ENCODE measurements around the gene KRT74. TPM values are rescaled to one million over a fixed set of nuclear protein-coding genes. Genes with fewer than 3 reads are reported as not detected.

Gene KRT74
- total and polyA plus RNA-seq, 9 of the 15 experiments (the other 6 are each of a cell fraction or from before 2014, with no cell fraction given) = not detected

- Histone ChIP-seq H4K20me1 (replicated peaks; ENCODE audit: control insufficient read depth, insufficient read depth, low read length) (no peaks in the 10 kb centered on the region; the same call in 1 of the 2 replicates), H3K4me2 (ENCODE audit: insufficient read depth, low read length) (no peak overlapping the region), H3K4me3 (no peak overlapping the region), H3K4me1 (replicated peaks in 1 of 2; ENCODE audit: control insufficient read depth in 2 of 2, insufficient read depth in 2 of 2, low read length in 2 of 2) (no peaks in the 10 kb centered on the region), H3K9ac (ENCODE audit: insufficient read depth in 1 of 2, low read depth in 2 of 2, low read length in 2 of 2) (no peak overlapping the region), H3K9me3 (replicated peaks; ENCODE audit: control insufficient read depth, insufficient read depth, low read depth, low read length) (no peaks in the 10 kb centered on the region), H2AFZ (ENCODE audit: low read depth, low read length) (no peak overlapping the region), H3K9me1 (ENCODE audit: control insufficient read depth, insufficient read depth, low read length) (no peaks in the 10 kb centered on the region), H3K27me3 (ENCODE audit: control insufficient read depth in 2 of 2, insufficient read depth in 2 of 2, low read length in 2 of 2) (peaks cover 7 to 30% of the 10 kb centered on the region in 2 experiments; a peak in 4 of 5 replicates), H3K27ac (ENCODE audit: extremely low read depth, low read depth, low read length) (no peak overlapping the region), H3K79me2 (ENCODE audit: control insufficient read depth, insufficient read depth, low read length) (no peaks in the 10 kb centered on the region), H3K36me3 (ENCODE audit: control insufficient read depth, insufficient read depth, low read length) (no peaks in the 10 kb centered on the region)
- no peak for DNase-seq (ENCODE audit: extremely low read depth in 1 of 4, low spot score in 3 of 4)
- intact Hi-C loops (cut with micrococcal nuclease) = no loop called here
- ChIA-PET CTCF (ENCODE audit: low intra/inter-chr PET ratio) (no interaction called here), POLR2A (no interaction called here)
- TF ChIP-seq CEBPB (tag; IDR thresholded peaks at IDR 0.05) (no peak), ZNF445 (CRISPR knock-in tag; IDR thresholded peaks at IDR 0.05; ENCODE audit: low read depth) (no peak), ZNF184 (CRISPR knock-in tag; IDR thresholded peaks at IDR 0.05) (no peak), ESRRA (IDR thresholded peaks at IDR 0.05; ENCODE audit: borderline replicate concordance, low read depth) (no peak), NR2F6 (CRISPR knock-in tag; IDR thresholded peaks at IDR 0.05) (no peak), MTF1 (CRISPR knock-in tag; IDR thresholded peaks at IDR 0.05; ENCODE audit: borderline replicate concordance) (no peak), NONO (IDR thresholded peaks at IDR 0.05; ENCODE audit: low read depth in 2 of 2, low read length in 1 of 2) (no peak), TAF9B (IDR thresholded peaks at IDR 0.05; ENCODE audit: partially characterized antibody) (no peak), EWSR1 (IDR thresholded peaks at IDR 0.05; ENCODE audit: borderline replicate concordance, low read depth, partially characterized antibody) (no peak), TAF1 (IDR thresholded peaks at IDR 0.05; ENCODE audit: control insufficient read depth, extremely low read depth, insufficient read depth, low read length, severe bottlenecking) (no peak), YY1 (IDR thresholded peaks at IDR 0.05; ENCODE audit: borderline replicate concordance in 1 of 3, control insufficient read depth in 1 of 3, extremely low read depth in 1 of 3, insufficient read depth in 3 of 3, insufficient read length in 1 of 3, insufficient replicate concordance in 2 of 3, low read depth in 1 of 3, low read length in 2 of 3) (no peak), ZBTB49 (CRISPR knock-in tag; IDR thresholded peaks at IDR 0.05; ENCODE audit: borderline replicate concordance) (no peak), TCF3 (CRISPR knock-in tag; IDR thresholded peaks at IDR 0.05) (no peak), TFAM (CRISPR knock-in tag; conservative IDR thresholded peaks at IDR 0.05) (no peak), HMG20A (CRISPR knock-in tag; conservative IDR thresholded peaks at IDR 0.05) (no peak), EP400 (IDR thresholded peaks at IDR 0.05) (no peak), CEBPZ (IDR thresholded peaks at IDR 0.05; ENCODE audit: borderline replicate concordance, low read depth, low read length) (no peak), EHMT2 (IDR thresholded peaks at IDR 0.05) (no peak)
- FAIRE-seq = no peak
- no TSS peak for BruUV-seq (replicated peaks)
- in situ Hi-C loops (cut with MboI) = no loop called here
- ATAC-seq = no peak
- 0% methylated on average over 1 of the region's 1 CpG for WGBS (ENCODE audit: insufficient coverage, low coverage, missing lambda C conversion rate)
These were observed 38.1 kb downstream of the KRT74 start for GRCh38 chr12:52535574-52535973.
